Measurements from ENCODE around the gene DOCK1. TPM values are rescaled to one million over a fixed set of nuclear protein-coding genes. Genes with fewer than 3 reads are reported as not detected.

DOCK1 gene
- total RNA-seq, 1 donor from 2014 or later: 57.8 TPM

- Mint-ChIP-seq H3K9me3 (ENCODE audit: low read depth) (no peaks in the 10 kb centered on the region), H3K4me3 (ENCODE audit: unreplicated experiment) (no peak overlapping the region), H3K27ac (ENCODE audit: unreplicated experiment) (no peak overlapping the region), H3K4me1 (ENCODE audit: low read depth) (peaks cover 12% of the 10 kb centered on the region), H3K36me3 (ENCODE audit: low read depth) (no peaks in the 10 kb centered on the region), H3K27me3 (ENCODE audit: low read depth) (no peaks in the 10 kb centered on the region)
- TF ChIP-seq CTCF (IDR thresholded peaks at IDR 0.05): no peak
- no peak for DNase-seq (ENCODE audit: low spot score)
Observed at GRCh38 chr10:127314797-127315196, 409.6 kb downstream of the DOCK1 start.

- H3K4me1 Mint-ChIP-seq (ENCODE audit: low read depth): peaks cover 12% of the 10 kb centered on the region
- H3K36me3 Mint-ChIP-seq (ENCODE audit: low read depth): no peaks in the 10 kb centered on the region
- H3K4me3 Mint-ChIP-seq (ENCODE audit: unreplicated experiment): no peak overlapping the region
- H3K27ac Mint-ChIP-seq (ENCODE audit: unreplicated experiment): no peak overlapping the region
- DNase-seq (ENCODE audit: low spot score): no peak
- no peak for TF ChIP-seq CTCF (IDR thresholded peaks at IDR 0.05)
- H3K27me3 Mint-ChIP-seq (ENCODE audit: low read depth): no peaks in the 10 kb centered on the region
- no peaks in the 10 kb centered on the region for H3K9me3 Mint-ChIP-seq (ENCODE audit: low read depth)
Observed at GRCh38 chr10:127315888-127316287, 410.7 kb downstream of the DOCK1 start.

- TF ChIP-seq CTCF (IDR thresholded peaks at IDR 0.05): no peak
- H3K9me3 Mint-ChIP-seq (ENCODE audit: low read depth): no peaks in the 10 kb centered on the region
- no peak for DNase-seq (ENCODE audit: low spot score)
- H3K4me3 Mint-ChIP-seq (ENCODE audit: unreplicated experiment): no peak overlapping the region
- no peak overlapping the region for H3K27ac Mint-ChIP-seq (ENCODE audit: unreplicated experiment)
- no peaks in the 10 kb centered on the region for H3K36me3 Mint-ChIP-seq (ENCODE audit: low read depth)
- no peaks in the 10 kb centered on the region for H3K27me3 Mint-ChIP-seq (ENCODE audit: low read depth)
- H3K4me1 Mint-ChIP-seq (ENCODE audit: low read depth): peaks cover 12% of the 10 kb centered on the region
Observed at GRCh38 chr10:127318396-127318795, 413.2 kb downstream of the DOCK1 start.

GRCh38 chr10:127319271-127319670, 414.0 kb downstream of the DOCK1 start:
- DNase-seq (ENCODE audit: low spot score): no peak
- no peaks in the 10 kb centered on the region for H3K9me3 Mint-ChIP-seq (ENCODE audit: low read depth)

GRCh38 chr10:127319691-127320090, 414.5 kb downstream of the DOCK1 start:
- Mint-ChIP-seq H3K4me3 (ENCODE audit: unreplicated experiment) (no peak overlapping the region), H3K27ac (ENCODE audit: unreplicated experiment) (no peak overlapping the region), H3K27me3 (ENCODE audit: low read depth) (no peaks in the 10 kb centered on the region), H3K36me3 (ENCODE audit: low read depth) (no peaks in the 10 kb centered on the region), H3K4me1 (ENCODE audit: low read depth) (peaks cover under 1% of the 10 kb centered on the region), H3K9me3 (ENCODE audit: low read depth) (no peaks in the 10 kb centered on the region)
- no peak for TF ChIP-seq CTCF (IDR thresholded peaks at IDR 0.05)
- no peak for DNase-seq (ENCODE audit: low spot score)

More at GRCh38 chr10:127319271-127319670, 414.0 kb downstream of the DOCK1 start:
- H3K27me3 Mint-ChIP-seq (ENCODE audit: low read depth): no peaks in the 10 kb centered on the region
- H3K4me3 Mint-ChIP-seq (ENCODE audit: unreplicated experiment): no peak overlapping the region
- H3K36me3 Mint-ChIP-seq (ENCODE audit: low read depth): no peaks in the 10 kb centered on the region
- peaks cover 5% of the 10 kb centered on the region for H3K4me1 Mint-ChIP-seq (ENCODE audit: low read depth)
- H3K27ac Mint-ChIP-seq (ENCODE audit: unreplicated experiment): no peak overlapping the region
- no peak for TF ChIP-seq CTCF (IDR thresholded peaks at IDR 0.05)
